HK-2 (cell line): Measurements from ENCODE around the gene SHMT2.

Source experiments
- DNase-seq: peaks from one replicate; pipeline ENCODE4 v3.0.0-alpha.2; 2018; ENCODE audit not compliant: unreplicated experiment

Gene SHMT2

GRCh38 chr12:57240066-57240921 lies 10.8 kb downstream of the SHMT2 start:
- peak; percentile 52 for DNase-seq

DNA sequence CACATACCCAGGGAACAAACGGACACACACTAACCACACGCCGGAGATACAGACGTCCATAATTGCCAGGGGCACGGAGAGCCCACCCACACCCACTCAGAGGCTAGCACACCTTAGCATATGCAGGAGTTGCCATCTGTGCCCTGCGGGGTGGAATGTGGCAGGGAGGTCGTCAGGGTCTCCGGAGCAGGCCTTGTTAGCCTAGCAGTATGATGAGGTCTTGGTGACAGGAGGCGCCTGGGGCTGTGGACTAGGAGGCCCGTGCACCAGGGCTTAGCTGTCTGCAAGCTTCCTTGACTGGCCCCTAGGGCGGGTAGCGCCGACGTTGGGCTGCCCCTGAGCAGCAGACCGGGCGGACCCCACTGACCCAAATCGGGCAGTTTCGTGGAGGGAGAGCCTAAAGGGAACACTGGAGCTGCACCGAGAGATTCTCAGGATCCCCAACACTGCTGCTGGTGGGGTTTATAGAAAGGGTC lies 11.5 kb downstream of the SHMT2 start:
- peak; percentile 29 for DNase-seq

DNA sequence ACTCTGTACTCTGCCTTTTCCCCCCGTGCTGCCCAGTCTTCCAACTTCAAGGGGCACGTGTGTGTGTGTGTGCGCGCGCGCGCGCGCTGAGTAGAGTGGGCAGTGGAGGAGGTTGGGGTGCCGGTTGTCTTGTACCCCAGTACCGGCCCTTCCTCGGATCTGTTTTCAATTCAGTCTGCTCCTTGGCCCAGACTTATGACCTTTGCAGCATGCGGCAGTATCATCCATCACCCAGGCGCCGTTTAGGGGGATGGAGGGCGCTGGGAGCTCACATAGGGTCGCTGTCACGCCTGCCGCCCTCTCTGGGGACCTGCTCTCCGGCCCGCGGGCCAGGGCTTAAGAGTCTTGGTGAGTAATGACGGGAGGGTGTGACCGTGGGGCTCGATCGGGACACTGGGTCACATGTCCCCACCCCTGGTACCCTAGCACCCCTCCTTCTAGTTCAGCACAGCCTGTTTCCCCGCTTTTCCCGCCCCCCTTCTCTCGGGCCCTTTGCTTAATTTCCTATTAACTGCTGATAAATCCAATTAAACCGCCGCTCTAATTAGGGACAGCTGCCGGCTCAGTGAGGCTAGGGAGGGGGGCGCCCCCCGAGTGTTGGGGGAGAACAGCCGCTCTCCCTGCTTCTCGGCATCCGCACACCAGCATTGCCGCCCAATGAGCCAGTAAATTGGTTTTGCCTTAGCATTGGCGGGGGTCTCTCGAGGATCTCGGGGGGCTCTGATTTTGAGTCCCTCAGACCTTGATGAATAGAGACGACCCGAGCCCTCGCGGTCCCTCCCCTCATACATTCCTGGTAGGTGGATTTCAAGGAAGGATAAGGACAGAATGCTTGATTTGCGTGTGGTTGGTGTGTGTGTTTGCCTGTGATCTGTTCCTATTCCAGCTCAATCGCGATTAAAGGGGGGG lies 12.1 kb downstream of the SHMT2 start:
- DNase-seq = no peak

DNA sequence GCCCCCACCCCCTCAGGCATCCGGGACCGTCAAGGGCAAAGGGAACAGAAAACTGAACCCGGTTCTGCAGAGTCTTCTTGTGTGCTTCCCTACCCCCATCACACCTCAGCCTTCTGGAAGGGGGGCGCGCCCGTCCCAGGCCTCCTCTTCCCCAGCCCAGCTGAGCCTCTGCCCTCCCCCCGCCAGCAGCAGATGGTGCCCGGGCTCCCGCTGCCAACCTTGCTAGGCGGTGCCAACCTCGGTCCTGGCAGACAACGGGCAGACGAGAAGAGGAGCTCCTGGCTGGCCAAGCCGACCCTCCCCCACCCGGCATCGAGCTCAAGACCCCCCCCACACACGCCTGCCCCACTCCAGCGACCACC lies 12.8 kb downstream of the SHMT2 start:
- DNase-seq = no peak

DNA sequence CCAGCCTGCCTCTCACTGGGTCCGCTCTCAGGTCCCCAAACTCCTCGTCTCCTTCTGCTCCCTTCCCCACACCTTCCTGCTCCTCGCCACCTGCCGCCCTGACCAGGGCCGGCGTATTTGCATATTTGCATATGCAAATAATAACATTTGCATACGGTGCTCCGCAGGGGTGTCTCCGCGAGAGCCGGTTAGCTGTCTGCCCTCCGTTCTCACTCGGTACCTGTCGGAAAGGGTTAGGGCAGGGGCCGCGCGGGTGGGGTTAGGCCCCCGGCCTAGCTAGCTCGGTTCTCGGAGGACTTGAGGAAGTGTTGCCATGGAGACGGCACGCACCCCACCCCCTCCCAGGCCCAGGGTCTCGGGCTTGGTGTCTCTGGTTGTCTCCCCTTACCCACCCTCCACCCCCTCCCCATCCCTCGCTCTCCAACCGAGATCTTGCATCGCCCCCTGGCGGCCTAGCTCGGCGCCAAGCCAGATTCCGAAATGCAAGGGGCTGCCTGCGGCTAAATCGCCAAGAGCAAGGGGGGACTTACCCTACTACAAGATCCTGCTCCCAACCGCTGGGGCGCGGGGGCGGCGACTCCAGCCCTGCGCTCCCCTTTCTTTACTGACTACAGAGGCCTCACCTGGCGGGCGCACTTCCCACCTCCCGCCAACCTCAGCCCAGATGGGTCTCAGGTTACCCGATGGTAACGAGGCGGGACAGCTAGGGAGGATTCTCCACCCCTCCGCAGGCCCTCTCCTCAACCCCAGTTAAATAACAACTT lies 13.4 kb downstream of the SHMT2 start:
- peak; percentile 63 for DNase-seq

- DNase-seq = peak; percentile 85
Measured at GRCh38 chr12:57243521-57244311, 14.2 kb downstream of the SHMT2 start.

DNA sequence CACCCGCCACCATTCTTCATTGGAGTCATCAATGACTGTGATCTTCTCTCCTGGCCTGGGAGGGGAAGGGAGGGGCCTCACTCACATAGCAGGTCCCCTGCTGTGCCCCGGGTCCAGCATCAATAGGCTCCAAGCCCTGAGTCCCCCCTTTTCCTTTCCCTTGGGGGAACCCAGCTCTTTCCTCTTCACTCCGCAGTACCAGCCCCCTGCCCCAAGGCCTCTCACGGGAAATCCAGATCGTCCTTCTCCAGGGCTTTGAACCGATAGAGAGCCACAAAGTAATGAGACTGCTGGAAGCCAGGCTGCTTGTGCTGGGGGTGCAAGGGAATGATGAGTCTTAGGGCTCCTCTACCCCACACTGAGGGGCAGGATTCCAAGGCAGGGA lies 14.8 kb downstream of the SHMT2 start:
- DNase-seq = no peak

DNA sequence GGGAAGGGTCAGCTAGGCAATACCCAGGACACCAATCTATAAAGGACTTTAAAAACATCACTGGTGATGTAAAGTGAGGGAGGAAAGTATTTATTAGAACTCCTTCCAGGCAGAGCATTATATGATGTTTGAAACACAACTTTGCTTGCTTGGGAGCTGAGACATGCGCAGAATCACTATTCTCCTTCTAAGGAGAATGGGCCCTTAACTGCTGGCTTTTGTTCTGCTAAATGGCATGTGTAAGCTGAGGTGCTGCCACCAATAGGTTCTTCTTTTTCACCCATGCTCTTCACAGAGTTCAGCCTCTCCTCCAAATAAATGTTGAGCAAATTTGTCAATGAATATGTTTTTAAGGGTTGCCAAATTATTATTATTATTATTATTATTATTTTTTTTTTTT lies 17.5 kb downstream of the SHMT2 start:
- DNase-seq = no peak

GRCh38 chr12:57248934-57249742 lies 19.6 kb downstream of the SHMT2 start:
- DNase-seq = no peak

GRCh38 chr12:57250541-57250940 lies 21.0 kb downstream of the SHMT2 start:
- no peak for DNase-seq

GRCh38 chr12:57250956-57251355 lies 21.4 kb downstream of the SHMT2 start, which contains the start of gene STAC3:
TSS of gene STAC3 (minus strand) at chr12:57251187. CDS start at chr12:57249636, 1,551 bp downstream.
- no peak for DNase-seq

DNA sequence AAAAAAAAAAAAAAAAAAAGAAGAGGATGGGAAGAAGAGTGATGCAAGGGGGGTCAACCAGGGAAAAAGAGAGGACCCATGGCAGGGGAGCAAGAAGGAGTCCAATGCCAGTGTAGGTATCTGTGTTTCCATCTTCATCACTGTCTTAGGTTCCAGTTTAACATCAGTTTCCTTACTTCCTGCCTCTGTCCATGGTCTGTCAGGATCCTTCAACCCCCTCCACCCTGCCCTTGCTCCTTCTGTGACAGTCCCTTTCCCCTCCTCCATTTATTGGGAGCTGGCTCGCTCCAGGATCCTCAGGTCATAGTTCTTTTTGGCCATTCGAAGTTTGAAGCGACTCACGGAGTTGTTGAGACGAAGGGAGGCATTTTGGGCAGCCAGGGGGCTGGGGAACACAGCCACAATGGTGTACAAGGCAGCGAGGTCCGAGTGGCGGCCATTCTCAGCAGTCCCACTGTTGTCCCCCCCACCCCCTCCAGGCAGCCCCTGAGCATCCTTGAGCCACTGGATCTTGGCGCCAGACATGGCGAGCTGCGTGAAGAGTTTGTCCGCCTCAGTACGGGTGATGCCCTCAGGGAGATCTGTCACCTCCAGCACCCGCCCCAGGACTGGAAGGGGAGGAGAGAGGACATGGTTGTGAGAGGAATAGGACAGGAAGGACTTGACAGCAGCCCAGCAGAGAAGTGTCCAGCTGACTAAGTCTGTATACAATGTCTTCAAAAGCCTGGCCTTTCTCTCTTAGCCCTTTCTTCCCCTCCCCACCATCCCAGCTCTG lies 25.2 kb downstream of the SHMT2 start:
- no peak for DNase-seq

DNA sequence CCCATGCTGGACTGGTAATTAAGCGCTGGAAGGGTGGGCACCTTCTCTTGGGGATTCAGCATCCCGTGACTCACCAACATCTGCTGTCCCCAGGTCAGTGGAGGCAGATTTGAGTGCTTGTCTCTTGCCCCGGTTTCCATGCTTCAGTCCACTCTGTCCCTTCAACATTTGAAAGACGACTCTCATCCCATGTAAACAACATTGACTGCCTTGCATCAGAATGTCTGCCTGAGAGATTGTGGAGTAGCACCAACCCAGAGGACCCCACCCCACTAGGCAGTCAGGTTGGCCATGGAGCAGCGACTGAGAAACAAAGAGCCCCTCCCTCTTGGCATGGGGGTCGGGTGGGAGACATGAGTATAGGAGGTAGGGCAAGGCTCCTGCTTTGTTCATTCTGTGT lies 26.4 kb downstream of the SHMT2 start:
- no peak for DNase-seq

DNA sequence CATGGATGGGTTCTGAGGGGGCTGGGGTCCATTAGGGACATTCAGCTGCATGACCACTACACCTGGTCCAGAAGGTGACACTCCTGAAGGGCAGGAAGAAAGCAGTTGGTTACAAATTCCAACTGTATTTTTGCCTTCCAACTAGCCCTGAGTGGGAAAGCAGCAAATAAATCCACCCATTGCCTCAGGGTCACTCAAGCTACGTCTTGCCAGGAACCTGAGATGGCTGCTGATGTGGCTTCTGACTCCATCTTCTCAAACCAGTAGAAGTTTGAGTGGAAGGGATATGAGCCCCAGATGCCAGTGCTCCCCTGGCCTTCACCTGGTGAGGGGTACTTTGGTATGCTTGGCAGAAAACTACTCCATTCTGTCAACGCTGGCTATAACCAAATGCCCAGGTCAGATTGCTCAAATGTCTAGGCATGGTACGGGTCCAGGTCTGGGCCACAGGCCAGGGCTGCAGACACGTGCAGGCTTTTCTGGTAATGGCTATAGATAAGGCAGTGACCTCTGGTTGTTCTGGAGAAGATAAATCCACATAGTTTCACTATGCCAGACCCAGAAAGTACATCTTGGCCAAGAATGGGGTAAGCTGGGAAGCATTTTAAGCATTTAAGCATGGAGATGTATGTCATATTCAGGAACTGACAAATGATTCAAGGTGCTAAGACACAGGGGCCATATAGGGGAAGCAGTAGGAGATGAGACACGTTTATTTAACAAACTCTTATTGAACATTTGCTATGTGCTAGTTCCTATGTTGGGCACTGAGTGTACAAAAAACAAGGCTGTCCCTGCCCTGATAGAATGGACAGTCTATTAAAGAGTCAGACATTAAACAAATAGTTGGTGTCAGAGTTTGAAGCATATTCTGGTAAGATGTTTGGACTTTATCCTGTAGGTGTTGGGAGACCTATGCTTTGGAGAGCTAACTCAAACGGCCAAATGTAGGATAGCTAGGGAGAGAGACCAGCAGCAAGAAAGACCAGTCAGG lies 29.8 kb downstream of the SHMT2 start:
- no peak for DNase-seq

DNA sequence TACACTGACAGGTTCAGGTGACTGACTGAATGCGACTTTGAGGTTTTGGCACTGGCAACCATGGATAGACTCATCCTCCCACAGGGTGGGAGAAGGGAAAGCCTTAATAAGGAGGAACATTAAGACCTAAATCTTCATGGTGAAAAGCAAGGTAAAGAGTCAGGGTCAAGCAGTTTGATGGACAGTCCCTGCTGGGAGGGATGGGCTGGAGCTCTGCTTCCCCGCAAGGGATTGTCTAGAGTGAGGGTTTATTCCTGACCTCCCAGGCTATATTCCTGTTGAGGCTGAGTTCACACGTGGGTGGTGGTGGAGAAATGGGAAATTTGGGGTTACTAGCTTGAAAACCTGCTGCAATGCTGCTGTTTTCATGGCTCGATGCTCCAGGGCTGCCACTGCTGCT lies 30.9 kb downstream of the SHMT2 start:
- DNase-seq = no peak

GRCh38 chr12:57261428-57261865 lies 31.9 kb downstream of the SHMT2 start:
- no peak for DNase-seq

DNA sequence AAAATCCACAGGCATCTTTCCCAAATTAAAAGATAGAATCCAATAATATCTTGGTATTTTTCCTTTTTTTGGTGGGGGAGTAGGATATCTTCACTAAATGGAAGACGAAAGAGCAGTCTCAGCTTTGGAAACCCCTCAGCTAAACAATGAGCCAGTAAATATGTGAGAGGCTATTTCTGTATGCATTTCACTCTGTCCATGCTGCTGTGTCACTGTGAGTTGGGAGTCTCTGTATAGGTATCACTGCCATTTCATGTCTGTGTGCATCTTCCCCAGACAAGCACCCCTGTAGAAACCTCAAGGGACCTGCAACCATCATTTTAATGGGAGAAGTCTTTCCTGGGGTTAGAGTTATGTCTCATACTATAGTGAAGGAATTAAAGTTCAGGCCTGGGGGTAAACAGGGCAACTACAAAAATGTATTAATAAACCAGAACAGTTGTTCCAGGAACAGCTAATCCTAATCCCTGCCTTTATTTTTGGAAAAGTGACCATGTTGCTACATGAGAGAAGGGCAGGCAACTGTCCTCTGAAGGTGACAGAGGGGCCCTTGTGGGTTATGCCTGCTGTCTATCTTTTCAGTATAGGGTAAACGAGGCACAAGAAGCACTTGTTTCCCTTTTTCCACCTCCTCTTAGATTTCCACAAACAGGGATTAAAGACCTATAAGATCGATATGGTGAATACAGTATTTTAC lies 32.8 kb downstream of the SHMT2 start:
- DNase-seq = no peak

DNA sequence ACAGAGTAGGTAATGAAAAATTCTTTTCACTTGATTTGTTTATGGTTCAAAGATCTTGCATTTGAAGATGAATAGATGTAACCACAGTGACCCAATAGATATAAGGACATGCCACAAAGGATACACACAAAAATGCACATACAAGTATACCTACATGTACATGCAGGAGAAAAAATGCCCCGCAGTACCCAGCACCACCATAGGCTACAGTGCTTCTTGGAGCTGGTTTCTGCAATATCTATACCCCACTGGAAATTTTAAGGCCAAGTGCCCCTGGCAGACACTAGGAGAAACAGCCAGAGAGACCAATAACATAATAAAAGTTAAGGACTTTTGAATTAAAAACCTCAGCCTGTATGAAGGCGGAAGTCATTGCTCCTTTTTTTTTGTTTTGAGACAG lies 33.6 kb downstream of the SHMT2 start:
- DNase-seq = no peak
